Activated naive CD4-positive, alpha-beta T cell treated with anti-CD3 and anti-CD28 coated beads for 36 hours (primary cell): ENCODE results near the gene CTCFL. TPM values are rescaled to one million over a fixed set of nuclear protein-coding genes. Genes with fewer than 3 reads are reported as not detected.

ENCODE experiments used
- CTCF ChIA-PET: fragments of 350-600 bp; sonication (Branson Sonifier 250); formaldehyde crosslinking; loops from one replicate; lab custom pipeline; 2021; ENCODE audit warnings: antibody characterized with exemption; lab: Charles Lee
- DNase-seq: peaks from one replicate; pipeline ENCODE4 v3.0.0-alpha.2; 2020
- H3K27ac Mint-ChIP-seq: one replicate; pipeline ENCODE4 v1.8.0; 2021; ENCODE audit warnings: mild to moderate bottlenecking, mixed read lengths
- H3K27me3 Mint-ChIP-seq: one replicate; pipeline ENCODE4 v1.8.0; 2021; ENCODE audit warnings: low read depth, mixed read lengths
- H3K36me3 Mint-ChIP-seq: one replicate; pipeline ENCODE4 v1.8.0; 2021; ENCODE audit warnings: low read depth, mixed read lengths
- H3K4me1 Mint-ChIP-seq: one replicate; pipeline ENCODE4 v1.8.0; 2021; ENCODE audit warnings: low read depth, mixed read lengths
- H3K4me3 Mint-ChIP-seq: one replicate; pipeline ENCODE4 v1.8.0; 2021; ENCODE audit warnings: mild to moderate bottlenecking, moderate library complexity, mixed read lengths
- H3K9me3 Mint-ChIP-seq: one replicate; pipeline ENCODE4 v1.8.0; 2021; ENCODE audit warnings: mixed read lengths
- intact Hi-C: fragments of 100-400 bp; cut with micrococcal nuclease; formaldehyde crosslinking; loops from one replicate; pipeline ENCODE4 v1.15.1; 2023
- total RNA-seq, 2 experiments: library from RNA; stranded (reverse); gene quantifications; one replicate each; pipeline ENCODE4 v1.2.3, GENCODE V29; 2021

CTCFL gene
- total RNA-seq, 2 experiments from 2014 or later, result not detected

DNA sequence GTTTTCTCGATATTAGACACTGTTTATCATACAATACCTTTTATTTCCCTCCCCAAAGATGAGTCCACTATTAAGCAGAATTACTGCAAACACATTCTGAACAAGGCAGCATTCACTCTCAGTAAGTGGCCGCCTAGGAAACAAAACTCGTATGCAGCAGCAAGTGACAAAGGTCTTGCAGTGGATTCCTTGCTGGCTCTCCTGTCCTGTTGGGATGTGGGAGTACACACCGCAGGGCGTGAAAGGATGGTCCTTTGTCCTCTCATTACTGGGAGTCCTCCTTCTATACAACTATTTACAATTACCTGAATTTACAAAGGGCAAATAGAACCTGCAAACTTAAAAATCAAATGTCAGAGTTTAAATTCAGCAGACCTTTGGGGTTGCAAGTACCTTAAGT lies 16.1 kb downstream of the CTCFL start:
- intact Hi-C loops, result no loop called here
- DNase-seq, result no peak
- Mint-ChIP-seq H3K36me3 (no peaks in the 10 kb centered on the region), H3K27me3 (peaks cover 6% of the 10 kb centered on the region), H3K4me3 (no peak overlapping the region), H3K9me3 (no peaks in the 10 kb centered on the region), H3K4me1 (no peaks in the 10 kb centered on the region), H3K27ac (no peak overlapping the region)
- CTCF ChIA-PET, result interaction anchor here (1.0 kb wide), 1 partner anchor 109 kb away, joined by 3 read pairs; no protein-coding TSS in a partner anchor

DNA sequence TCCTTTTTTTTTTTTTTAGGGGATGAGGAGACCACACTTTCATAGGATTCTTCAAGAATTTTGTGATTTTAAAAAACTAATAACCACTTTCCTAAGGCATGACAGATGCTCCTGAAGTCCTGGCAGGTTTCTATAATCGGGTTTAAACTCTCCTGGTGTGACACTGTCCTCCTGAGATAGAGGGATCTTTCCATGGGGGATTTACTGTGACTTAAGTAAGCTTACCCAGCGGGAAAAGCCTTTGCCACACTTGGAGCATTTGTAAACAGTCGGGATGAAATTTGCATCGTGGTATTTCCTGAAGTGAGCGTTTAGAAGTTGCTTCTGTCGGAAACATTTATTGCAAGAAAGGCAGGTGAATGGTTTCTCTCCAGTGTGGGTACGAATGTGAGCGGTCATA lies 16.6 kb downstream of the CTCFL start:
- intact Hi-C loops, result no loop called here
- Mint-ChIP-seq H3K27ac (no peak overlapping the region), H3K36me3 (no peaks in the 10 kb centered on the region), H3K4me1 (no peaks in the 10 kb centered on the region), H3K27me3 (peaks cover 8% of the 10 kb centered on the region), H3K4me3 (no peak overlapping the region), H3K9me3 (no peaks in the 10 kb centered on the region)
- CTCF ChIA-PET, result interaction anchor here (0.6 to 1.0 kb wide), 2 partner anchors 109 to 141 kb away, joined by 3 read pairs; no protein-coding TSS in a partner anchor
- no peak for DNase-seq

- Mint-ChIP-seq H3K4me3 (no peak overlapping the region), H3K9me3 (no peaks in the 10 kb centered on the region), H3K4me1 (no peaks in the 10 kb centered on the region), H3K27ac (no peak overlapping the region), H3K27me3 (peaks cover 12% of the 10 kb centered on the region), H3K36me3 (no peaks in the 10 kb centered on the region)
- CTCF ChIA-PET, result interaction anchor here (0.6 kb wide), 1 partner anchor 88 kb away, joined by 3 read pairs; no protein-coding TSS in a partner anchor
- intact Hi-C loops, result no loop called here
- no peak for DNase-seq
These were observed 17.5 kb downstream of the CTCFL start for GRCh38 chr20:57507477-57507876.

GRCh38 chr20:57505979-57506378 lies 19.0 kb downstream of the CTCFL start:
- no peak overlapping the region for H3K27ac Mint-ChIP-seq
- H3K27me3 Mint-ChIP-seq, result peaks cover 14% of the 10 kb centered on the region
- H3K36me3 Mint-ChIP-seq, result no peaks in the 10 kb centered on the region
- H3K9me3 Mint-ChIP-seq, result no peaks in the 10 kb centered on the region
- CTCF ChIA-PET, result interaction anchor here (1.1 kb wide), 1 partner anchor 7 kb away, joined by 4 read pairs; no protein-coding TSS in a partner anchor
- DNase-seq, result no peak
- intact Hi-C loops, result no loop called here
- H3K4me3 Mint-ChIP-seq, result no peak overlapping the region
- no peaks in the 10 kb centered on the region for H3K4me1 Mint-ChIP-seq

DNA sequence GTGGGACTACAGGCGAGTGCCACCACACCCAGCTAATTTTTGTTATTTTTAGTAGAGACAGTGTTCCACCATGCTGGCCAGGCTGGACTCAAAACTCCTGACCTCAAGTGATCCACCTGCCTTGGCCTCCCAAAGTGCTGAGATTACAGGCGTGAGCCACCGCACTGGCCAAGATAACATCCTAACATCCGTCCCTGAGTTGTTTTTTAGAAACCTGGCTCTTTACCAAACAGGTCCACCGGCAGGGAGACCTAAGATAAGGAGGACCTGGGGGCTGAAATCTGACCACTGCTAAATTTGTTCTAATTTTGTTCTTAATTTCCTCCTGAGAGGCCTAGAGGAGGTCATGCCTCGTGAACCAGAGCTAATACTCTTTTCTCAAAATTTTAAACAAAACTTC lies 20.5 kb downstream of the CTCFL start:
- Mint-ChIP-seq H3K36me3 (no peaks in the 10 kb centered on the region), H3K4me1 (no peaks in the 10 kb centered on the region), H3K9me3 (no peaks in the 10 kb centered on the region), H3K27ac (no peak overlapping the region), H3K27me3 (peaks cover 15% of the 10 kb centered on the region), H3K4me3 (no peak overlapping the region)
- intact Hi-C loops, result no loop called here
- no peak for DNase-seq
- CTCF ChIA-PET, result interaction anchor here (0.5 to 0.7 kb wide), 3 partner anchors 198 to 583 kb away, joined by 3 to 4 read pairs (median 3); no protein-coding TSS in a partner anchor

- Mint-ChIP-seq H3K9me3 (no peaks in the 10 kb centered on the region), H3K27me3 (peaks cover 15% of the 10 kb centered on the region), H3K4me1 (peaks cover 6% of the 10 kb centered on the region), H3K4me3 (no peak overlapping the region), H3K36me3 (no peaks in the 10 kb centered on the region), H3K27ac (no peak overlapping the region)
- no peak for DNase-seq
- CTCF ChIA-PET, result interaction anchor here (1.0 to 2.6 kb wide), 4 partner anchors 13 to 290 kb away, joined by 3 to 7 read pairs (median 3); no protein-coding TSS in a partner anchor
- intact Hi-C loops, result no loop called here
These were observed 21.8 kb downstream of the CTCFL start for GRCh38 chr20:57503035-57503658.

DNA sequence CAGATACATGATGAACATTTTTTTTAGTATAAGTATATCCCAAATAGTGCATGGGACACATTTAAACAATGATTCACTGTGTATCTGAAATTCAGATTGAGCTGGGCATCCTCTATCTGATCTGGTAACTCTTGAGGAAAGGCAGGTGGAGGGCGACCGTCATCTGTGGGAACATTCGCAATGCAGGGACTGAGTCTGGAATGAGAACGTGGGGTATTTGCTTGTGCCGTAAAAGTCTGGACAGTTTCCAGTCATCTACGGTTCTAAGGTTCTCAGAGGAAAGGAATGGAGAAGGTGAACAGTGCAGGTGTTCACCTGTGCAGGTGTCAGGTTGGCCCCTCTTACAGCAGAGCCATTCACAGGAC lies 22.6 kb downstream of the CTCFL start:
- intact Hi-C loops, result no loop called here
- Mint-ChIP-seq H3K4me1 (peaks cover 6% of the 10 kb centered on the region), H3K27ac (no peak overlapping the region), H3K27me3 (peaks cover 15% of the 10 kb centered on the region), H3K36me3 (no peaks in the 10 kb centered on the region), H3K4me3 (no peak overlapping the region), H3K9me3 (no peaks in the 10 kb centered on the region)
- DNase-seq, result no peak
- CTCF ChIA-PET, result interaction anchor here (1.0 to 2.6 kb wide), 3 partner anchors 14 to 122 kb away, joined by 3 to 7 read pairs (median 3); no protein-coding TSS in a partner anchor

DNA sequence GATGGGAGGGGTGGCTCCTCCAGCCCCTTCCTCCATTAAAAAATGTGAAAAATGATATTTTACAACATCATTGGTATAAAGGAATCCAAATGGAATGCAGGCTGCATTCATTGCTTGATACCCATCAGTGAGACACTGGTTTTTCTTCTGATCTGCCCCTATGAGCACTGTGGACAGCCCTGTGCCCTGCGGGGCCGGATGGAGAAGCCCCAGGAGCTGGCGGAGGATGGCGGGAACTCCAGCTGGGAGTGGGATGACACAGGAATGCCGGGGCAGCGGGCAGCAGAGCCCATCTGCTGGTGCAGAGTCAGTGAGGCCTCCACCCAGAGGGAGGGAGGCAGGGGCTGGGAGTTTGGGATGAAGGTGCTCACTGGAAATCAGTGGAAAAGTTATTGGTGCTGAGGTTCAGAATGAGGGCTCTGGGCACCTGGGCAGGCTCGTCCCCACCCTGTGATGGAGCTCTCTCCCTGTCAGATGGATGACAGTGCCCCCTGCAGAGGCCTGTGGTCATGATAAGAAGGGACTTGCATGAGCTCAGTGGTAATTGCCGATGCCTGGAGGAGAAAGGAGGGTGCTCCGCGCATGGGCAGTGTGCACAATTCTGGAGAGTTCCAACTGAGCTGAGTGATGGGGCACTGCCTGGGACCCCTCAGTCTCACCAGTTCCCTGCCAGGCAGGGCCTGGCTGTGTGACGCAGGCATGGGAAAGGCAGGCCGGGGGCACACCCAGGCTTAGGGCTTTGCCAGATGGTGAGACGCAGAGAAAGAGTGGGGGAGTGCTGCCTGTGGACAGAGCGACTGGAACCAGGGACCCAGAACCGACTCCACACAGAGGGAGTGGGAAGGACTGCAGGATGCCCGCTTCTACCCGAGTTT lies 23.2 kb downstream of the CTCFL start:
- DNase-seq, result no peak
- Mint-ChIP-seq H3K36me3 (no peaks in the 10 kb centered on the region), H3K4me1 (peaks cover 6% of the 10 kb centered on the region), H3K9me3 (no peaks in the 10 kb centered on the region), H3K4me3 (no peak overlapping the region), H3K27me3 (peaks cover 15% of the 10 kb centered on the region), H3K27ac (no peak overlapping the region)
- intact Hi-C loops, result no loop called here
- CTCF ChIA-PET, result interaction anchor here (0.8 to 2.6 kb wide), 4 partner anchors 82 to 122 kb away, joined by 3 to 7 read pairs (median 3); no protein-coding TSS in a partner anchor

DNA sequence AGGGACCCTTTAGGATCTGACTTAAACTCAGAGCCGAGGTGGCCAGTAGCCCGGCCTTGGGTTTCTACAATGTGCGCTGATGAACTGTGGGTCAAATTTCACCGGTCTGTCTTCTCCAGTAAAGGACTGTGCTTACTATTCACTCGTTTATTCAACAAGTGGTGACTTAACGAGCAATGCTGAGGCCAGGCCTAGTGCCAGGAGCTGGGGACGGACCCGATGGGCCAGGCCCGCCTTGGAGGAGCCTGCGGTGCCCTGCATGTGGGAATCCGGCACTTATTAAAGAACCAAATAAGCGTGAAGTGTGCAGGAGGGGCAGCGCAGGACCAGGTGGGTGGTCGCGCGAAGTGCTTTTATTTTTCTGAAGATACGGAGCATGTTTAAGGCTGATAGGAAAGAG lies 24.0 kb downstream of the CTCFL start:
- no peak for DNase-seq
- Mint-ChIP-seq H3K9me3 (no peaks in the 10 kb centered on the region), H3K4me1 (peaks cover 6% of the 10 kb centered on the region), H3K4me3 (no peak overlapping the region), H3K36me3 (no peaks in the 10 kb centered on the region), H3K27me3 (peaks cover 15% of the 10 kb centered on the region), H3K27ac (no peak overlapping the region)
- intact Hi-C loops, result no loop called here
- CTCF ChIA-PET, result interaction anchor here (0.8 to 1.1 kb wide), 2 partner anchors 119 to 121 kb away, joined by 3 read pairs; no protein-coding TSS in a partner anchor

- Mint-ChIP-seq H3K27me3 (peaks cover 15% of the 10 kb centered on the region), H3K27ac (no peak overlapping the region), H3K9me3 (no peaks in the 10 kb centered on the region), H3K4me1 (peaks cover 6% of the 10 kb centered on the region), H3K36me3 (no peaks in the 10 kb centered on the region), H3K4me3 (no peak overlapping the region)
- CTCF ChIA-PET, result interaction anchor here (1.3 to 1.4 kb wide), 2 partner anchors 11 to 21 kb away, joined by 4 read pairs; no protein-coding TSS in a partner anchor
- intact Hi-C loops, result no loop called here
- DNase-seq, result no peak
These were observed 24.7 kb downstream of the CTCFL start for GRCh38 chr20:57500235-57500634.

DNA sequence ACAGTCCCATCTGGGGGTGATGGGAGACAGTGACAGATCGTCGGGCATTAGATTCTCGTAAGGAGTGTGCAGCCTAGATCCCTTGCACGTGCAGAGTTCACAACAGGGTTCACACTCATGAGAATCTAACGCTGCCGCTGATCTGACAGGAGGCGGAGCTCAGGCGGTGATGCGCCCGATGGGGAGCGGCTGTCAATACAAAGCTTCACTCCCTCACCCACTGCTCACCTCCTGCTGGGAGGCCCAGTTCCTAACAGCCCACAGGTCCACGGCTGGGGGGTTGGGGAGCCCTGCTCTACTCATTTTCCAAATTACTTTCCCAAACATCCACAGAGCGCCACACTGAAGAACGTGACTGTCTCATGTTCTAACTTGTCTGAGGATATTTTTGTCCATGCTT lies 25.3 kb downstream of the CTCFL start:
- H3K9me3 Mint-ChIP-seq, result no peaks in the 10 kb centered on the region
- DNase-seq, result no peak
- H3K36me3 Mint-ChIP-seq, result no peaks in the 10 kb centered on the region
- H3K27me3 Mint-ChIP-seq, result peaks cover 15% of the 10 kb centered on the region
- CTCF ChIA-PET, result interaction anchor here (0.7 to 2.5 kb wide), 5 partner anchors 12 to 119 kb away, joined by 3 to 27 read pairs (median 4); no protein-coding TSS in a partner anchor
- no peak overlapping the region for H3K27ac Mint-ChIP-seq
- peaks cover 10% of the 10 kb centered on the region for H3K4me1 Mint-ChIP-seq
- no peak overlapping the region for H3K4me3 Mint-ChIP-seq
- intact Hi-C loops, result no loop called here
